Measurements from ENCODE around the gene STAP2.

STAP2 gene

GRCh38 chr19:4370418-4371041, 31.9 kb upstream of the STAP2 start:
- DNase-seq: no peak

DNA sequence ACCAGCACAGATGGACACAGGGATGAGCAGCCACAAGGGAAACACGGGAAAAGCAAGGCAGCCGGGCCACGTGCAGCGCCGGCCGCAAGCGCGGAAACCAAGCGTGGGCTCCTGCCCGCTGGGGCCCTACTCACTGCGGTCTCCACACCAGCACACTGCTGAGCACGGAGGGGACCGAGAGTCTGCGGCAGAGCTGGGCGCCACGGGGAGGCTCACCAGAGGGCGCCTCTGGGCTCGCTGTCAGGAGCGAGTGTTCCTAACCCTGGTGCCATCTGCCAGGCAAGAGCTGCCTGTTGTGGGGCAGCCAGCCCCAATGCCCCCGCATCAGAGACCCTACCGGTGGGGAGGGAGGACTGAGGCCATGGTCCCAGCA, 31.2 kb upstream of the STAP2 start:
- DNase-seq: peak; percentile 79

DNA sequence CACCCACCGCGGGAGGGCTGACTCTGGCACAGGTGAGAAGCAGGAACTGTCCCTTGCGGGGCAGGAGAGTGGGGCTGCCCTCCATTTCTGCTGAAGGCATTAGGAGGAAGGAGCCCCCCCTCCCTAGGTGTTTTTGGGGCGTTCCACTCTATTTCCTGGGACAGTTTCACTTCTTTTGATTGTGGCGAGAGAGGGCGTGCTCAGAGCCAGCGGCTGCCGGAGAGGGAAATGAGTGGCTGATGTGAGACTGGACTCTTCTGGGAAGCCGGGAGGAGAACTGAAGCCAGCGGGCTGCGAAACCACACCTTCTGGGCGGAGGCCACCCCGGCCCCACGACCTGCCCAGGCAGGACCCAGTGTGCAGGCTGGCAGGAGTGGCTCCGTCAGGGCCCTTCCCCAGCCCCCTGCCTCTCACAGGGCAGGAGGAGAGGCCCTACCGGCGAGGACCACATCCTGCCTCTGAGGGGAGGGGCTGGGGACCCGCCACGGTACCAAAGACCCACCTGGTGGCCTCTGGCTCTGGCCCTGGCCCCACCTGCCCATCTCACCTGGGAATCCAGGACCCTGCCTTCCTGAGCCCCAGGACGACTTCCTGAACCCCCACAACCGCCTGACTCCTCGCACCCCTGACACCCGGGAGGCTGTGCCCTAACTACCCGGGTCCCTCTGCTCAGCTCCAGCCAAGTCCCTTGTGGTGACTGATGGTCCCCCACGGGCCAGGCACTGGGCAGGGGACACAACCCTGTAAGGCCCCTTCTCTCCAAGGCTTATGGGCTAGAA, 30.7 kb upstream of the STAP2 start:
- peak; percentile 57 for DNase-seq

- DNase-seq: no peak
These were observed 29.6 kb upstream of the STAP2 start for GRCh38 chr19:4368128-4368820.

- DNase-seq: no peak
These were observed 29.1 kb upstream of the STAP2 start for GRCh38 chr19:4367781-4368127.

DNA sequence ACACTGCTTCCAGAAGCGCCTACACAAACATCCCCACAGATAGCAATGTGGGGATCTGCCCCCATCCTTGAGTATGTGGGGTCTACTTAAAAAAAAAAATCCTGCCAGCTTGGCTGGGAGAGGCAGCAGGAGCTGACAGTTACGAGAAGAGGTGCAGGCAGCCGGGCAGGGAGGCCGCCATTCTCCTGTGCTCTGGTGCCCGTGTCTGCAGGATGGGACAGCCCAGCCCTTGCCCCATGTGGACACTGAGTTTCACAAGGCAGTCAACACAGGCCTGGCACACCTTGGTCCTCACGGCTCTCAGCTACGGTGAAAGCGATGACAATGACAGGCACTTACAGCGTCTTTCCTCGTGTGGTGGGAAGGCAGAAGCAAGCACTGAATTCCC, 28.7 kb upstream of the STAP2 start:
- DNase-seq: no peak

GRCh38 chr19:4366666-4367335, 28.2 kb upstream of the STAP2 start:
- DNase-seq: no peak

- DNase-seq: no peak
These were observed 27.4 kb upstream of the STAP2 start for GRCh38 chr19:4365791-4366665.

DNA sequence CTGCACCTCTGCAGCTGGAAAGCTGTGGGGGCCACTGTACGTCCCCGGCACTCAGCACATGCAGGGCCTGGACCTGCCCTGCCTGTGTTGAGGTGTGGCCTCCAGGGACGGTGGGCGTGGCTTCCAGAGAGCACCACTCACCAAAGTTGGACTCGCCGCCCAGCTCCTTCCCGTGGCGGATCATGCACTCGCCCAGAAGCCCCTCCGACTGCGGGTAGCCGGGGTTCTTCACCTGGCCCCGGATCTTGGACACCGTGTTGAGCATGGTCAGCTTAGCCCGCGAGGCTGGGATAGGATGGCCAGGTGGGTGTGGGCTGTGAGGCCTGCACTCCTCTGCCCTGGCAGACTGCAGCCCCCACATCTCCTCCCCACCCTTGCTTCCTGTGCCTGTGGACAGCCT, 26.7 kb upstream of the STAP2 start:
- no peak for DNase-seq

DNA sequence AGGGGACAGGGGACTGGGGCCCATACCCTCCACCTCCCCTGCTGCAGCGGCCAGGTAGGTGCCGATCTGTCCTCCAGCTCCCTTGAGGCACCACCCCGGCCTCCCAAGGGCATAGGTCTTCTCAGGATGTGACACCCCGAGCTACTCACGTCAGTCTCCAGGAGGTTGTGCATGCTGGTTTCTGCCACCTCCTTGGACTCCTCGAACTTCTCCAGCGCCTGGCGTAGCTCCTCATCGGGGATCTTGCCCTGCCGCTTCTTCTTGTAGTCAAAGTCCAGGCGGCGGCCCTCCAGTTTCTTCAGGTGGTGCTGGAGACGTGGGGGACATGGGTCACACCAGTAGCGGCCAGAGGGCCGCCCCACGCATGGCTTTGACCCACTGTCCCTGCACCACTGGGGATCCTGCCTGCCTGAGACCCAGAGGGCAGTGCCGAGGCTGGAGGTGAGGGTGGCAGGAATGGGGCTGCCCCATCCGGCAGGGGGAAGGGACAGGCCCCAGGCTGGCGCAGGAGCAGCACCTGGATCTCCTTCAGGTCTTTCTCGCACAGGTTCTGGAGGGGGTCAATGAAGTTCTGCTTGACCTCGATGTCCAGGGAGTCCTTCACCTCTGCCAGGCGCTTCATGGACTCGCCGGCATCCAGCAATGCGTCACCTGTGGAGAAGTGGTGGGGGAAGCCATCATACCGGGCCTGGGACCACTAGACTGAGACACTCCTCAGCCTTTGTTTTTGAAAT, 25.1 kb upstream of the STAP2 start:
- DNase-seq: no peak

DNA sequence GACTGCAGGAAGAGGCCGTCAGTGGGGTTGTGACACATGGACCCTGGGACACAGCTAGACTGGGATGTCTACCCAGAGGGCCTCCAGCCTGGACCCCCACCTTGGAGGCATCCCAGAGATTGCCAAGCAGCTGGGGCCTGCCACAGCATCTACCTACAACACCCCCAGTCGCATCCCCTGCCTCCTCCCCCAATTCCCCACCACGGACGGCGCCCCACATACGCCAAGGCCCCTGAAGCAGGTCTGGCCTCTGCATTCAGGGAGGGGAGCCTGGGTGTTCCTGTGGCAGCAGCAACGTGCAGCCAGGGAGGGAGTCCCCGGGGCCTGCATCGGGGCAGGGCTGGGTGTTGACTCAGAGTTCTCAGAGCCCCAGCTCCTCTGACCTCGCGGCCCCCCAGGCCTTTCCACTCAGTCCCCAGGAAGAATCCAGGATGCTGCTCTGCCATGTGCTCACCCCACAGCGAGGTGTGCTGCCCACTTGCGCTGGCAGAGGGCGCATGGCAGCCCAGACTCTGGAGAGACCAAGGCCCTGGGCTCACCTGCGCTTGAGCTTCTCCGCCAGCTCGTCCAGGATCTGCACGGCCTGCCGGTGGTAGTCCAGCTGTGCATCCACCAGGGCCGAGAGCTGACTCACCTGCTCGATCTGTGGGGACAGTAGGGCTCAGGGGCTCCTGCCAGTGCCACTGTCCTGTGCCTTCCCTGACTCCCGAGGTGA, 24.4 kb upstream of the STAP2 start:
- no peak for DNase-seq

DNA sequence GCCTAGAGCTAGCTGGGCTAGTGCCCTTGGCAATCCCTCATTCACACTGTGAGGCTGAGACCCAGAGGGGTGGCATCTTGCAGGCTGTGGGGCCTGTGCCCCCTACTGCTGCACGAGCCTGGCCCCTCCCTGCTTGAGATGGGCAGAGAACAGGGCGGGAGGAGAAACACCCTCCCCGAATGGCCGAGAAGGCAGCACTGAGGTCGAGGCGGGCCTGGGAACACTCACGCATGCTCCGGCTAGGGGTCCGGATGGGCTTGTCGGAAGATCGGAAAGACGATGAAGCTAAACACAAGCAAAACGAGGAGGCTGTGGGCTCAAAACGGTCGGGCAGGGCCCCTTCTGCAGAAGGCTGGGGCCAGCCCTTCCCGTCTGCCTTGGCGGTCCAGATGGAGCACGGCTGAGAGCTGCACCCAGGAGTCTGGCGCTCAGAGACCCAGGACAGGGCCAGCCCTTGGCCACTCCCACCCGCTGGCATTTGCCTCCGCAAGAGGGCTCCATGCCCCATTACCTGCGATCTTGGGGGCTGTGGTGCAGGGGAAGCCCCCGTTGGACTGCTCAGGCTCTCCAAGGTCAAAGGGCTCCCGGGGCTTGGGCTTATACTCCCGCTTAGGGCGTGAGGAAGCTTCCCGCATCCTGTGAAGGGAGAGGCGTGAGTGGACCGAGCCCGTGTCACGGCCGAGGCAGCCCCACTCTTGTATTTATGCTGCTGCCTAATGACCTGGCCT, 23.6 kb upstream of the STAP2 start:
- no peak for DNase-seq

- no peak for DNase-seq
These were observed 22.8 kb upstream of the STAP2 start for GRCh38 chr19:4361152-4362046.

- no peak for DNase-seq
These were observed 22.1 kb upstream of the STAP2 start for GRCh38 chr19:4360641-4361151.

GRCh38 chr19:4360081-4360569, 21.5 kb upstream of the STAP2 start:
- DNase-seq: no peak

DNA sequence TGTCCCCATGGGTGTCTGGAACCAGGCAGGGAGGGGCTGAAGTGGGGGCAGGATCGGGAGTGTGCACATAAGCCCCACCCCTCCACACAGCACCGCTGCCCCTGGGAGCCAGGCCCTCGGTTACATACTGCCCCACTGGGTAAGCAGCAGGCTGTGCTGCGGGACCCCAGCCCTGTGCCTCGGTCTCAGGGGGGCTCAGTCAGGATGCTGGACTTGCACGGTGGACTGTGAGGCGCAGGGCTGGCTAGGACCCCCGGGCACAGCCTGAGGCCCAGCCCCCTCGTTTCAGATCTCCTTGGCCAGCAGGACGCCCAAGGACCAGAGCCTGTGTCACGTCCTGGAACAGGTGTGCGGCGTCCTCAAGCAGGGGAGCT, 21.0 kb upstream of the STAP2 start:
- no peak for DNase-seq

DNA sequence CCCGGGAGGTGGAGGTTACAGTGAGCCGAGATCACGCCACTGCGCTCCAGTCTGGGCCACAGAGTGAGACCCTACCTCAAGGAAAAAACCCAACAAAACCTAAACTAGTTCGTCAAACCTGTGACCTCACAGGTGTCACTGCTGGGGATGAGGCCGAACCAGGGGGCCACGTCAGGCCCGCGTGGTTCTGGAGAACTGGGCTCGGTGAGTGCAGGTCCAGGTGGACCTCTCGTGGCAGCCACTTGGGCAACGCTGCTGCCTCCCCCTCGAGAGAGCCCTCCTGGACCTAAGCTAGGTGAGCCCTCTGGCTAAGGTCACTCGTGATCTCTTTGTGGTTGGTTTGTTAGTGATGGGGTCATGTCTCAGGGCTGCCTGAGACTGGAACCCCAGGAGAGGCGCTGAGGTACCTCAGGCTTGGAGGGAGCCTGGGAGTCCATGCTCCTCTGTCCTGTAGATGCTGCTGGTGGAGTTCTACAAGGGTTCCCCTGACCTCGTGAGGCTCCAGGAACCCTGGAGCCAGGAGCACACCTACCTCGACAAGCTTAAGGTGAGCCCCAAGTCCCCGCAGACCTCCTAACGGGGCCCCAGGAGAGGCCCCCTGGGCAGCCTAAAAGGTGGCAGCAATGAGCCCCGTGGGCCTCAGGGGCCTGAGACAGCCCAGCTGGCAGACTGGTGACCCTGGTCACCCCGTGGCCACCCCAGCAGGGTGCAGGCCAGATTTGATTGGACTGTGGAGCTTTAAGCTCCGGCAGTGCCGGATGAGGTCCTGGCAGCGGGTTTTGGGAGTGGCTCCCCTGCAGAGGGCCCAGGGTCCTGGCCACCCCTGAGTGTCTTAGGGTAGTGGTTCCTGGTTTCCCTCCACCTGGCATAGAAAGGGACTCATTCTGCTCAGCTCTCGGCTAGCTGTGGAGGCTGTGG, 20.3 kb upstream of the STAP2 start:
- DNase-seq: no peak

DNA sequence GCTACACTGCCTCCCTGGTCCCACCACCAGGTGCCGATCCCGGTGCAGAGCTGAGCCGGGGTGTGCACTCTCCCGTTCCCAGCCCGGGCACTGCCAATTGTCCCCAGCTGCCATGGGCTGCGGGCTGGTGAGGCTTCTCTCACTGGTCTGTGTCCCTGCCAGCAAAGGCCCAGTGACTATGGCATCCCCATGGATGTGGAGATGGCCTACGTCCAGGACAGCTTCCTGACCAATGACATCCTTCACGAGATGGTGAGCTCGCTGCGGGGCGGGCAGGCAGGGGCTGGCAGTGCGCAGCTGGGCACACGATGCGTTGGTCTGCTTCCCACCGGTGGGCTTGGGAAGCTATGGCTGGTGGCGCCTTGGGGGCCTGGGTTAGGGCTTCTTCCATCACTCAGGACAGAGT, 19.3 kb upstream of the STAP2 start:
- no peak for DNase-seq
